ENCODE results near the gene GOLGA8K.
"Not testable (repeated sequence)": the region's sequence is repeated elsewhere in the genome, so short reads cannot be mapped to it uniquely, and the experiment has no call there.

GRCh38 chr15:32345978-32346547 is 57.0 kb downstream of the GOLGA8K start:
- not testable (repeated sequence) for TF ChIP-seq CTCF, POLR2A (IDR thresholded peaks at IDR 0.05)

Data from body of pancreas (tissue), 4 donors.